ENCODE data around the gene SBK2. TPM values are rescaled to one million over a fixed set of nuclear protein-coding genes. Genes with fewer than 3 reads are reported as not detected.
"Not testable (repeated sequence)": the region's sequence is repeated elsewhere in the genome, so short reads cannot be mapped to it uniquely, and the experiment has no call there.

SBK2 gene
- total RNA-seq, 1 donor from 2014 or later, result 1.0 TPM

- Histone ChIP-seq H3K4me1 (ENCODE audit: control insufficient read depth in 3 of 3, insufficient read depth in 3 of 3, low read length in 3 of 3) (peaks cover 12 to 20% (median 13%) of the 10 kb centered on the region in 3 donors), H3K4me3 (ENCODE audit: low read length in 3 of 3) (peak overlapping the region; percentile 85 to 87 (median 86)), H3K36me3 (ENCODE audit: control insufficient read depth in 3 of 3, insufficient read depth in 3 of 3, low read length in 3 of 3) (peaks cover 0 to 12% (median 6%) of the 10 kb centered on the region in 3 donors), H3K9ac (ENCODE audit: low read depth in 1 of 3, low read length in 3 of 3) (peak overlapping the region; percentile 90 to 94 (median 91)), H3K27ac (ENCODE audit: low read depth, low read length) (peak overlapping the region; percentile 95), H3K27me3 (ENCODE audit: control insufficient read depth in 3 of 3, insufficient read depth in 3 of 3, low read length in 3 of 3) (peaks cover 0 to 5% (median 3%) of the 10 kb centered on the region in 3 donors), H3K9me3 (ENCODE audit: control insufficient read depth in 3 of 3, low read length in 3 of 3) (no peaks in the 10 kb centered on the region)
Measured at GRCh38 chr19:55579766-55580621, 43.1 kb upstream of the SBK2 start.

GRCh38 chr19:55578761-55579747, 42.1 kb upstream of the SBK2 start:
- Histone ChIP-seq H3K27me3 (ENCODE audit: control insufficient read depth in 3 of 3, insufficient read depth in 3 of 3, low read length in 3 of 3) (no peaks in the 10 kb centered on the region), H3K4me1 (ENCODE audit: control insufficient read depth in 3 of 3, insufficient read depth in 3 of 3, low read length in 3 of 3) (peaks cover 12 to 20% (median 13%) of the 10 kb centered on the region in 3 donors), H3K27ac (ENCODE audit: low read depth, low read length) (peak overlapping the region; percentile 95), H3K9ac (ENCODE audit: low read depth in 1 of 3, low read length in 3 of 3) (peak overlapping the region; percentile 90 to 94 (median 91)), H3K9me3 (ENCODE audit: control insufficient read depth in 3 of 3, low read length in 3 of 3) (no peaks in the 10 kb centered on the region), H3K36me3 (ENCODE audit: control insufficient read depth in 3 of 3, insufficient read depth in 3 of 3, low read length in 3 of 3) (peaks cover 0 to 12% (median 6%) of the 10 kb centered on the region in 3 donors), H3K4me3 (ENCODE audit: low read length in 3 of 3) (peak overlapping the region; percentile 85 to 87 (median 86))

- H3K9me3 ChIP-seq (ENCODE audit: control insufficient read depth in 3 of 3, low read length in 3 of 3), result no peaks in the 10 kb centered on the region
Measured at GRCh38 chr19:55578031-55578760, 41.3 kb upstream of the SBK2 start.

GRCh38 chr19:55576746-55577145, 39.8 kb upstream of the SBK2 start:
- Histone ChIP-seq H3K4me1 (ENCODE audit: control insufficient read depth in 3 of 3, insufficient read depth in 3 of 3, low read length in 3 of 3) (peaks cover 12 to 16% (median 12%) of the 10 kb centered on the region in 3 donors), H3K36me3 (ENCODE audit: control insufficient read depth in 3 of 3, insufficient read depth in 3 of 3, low read length in 3 of 3) (peaks cover 0 to 12% (median 6%) of the 10 kb centered on the region in 3 donors), H3K9me3 (ENCODE audit: control insufficient read depth in 3 of 3, low read length in 3 of 3) (no peaks in the 10 kb centered on the region), H3K4me3 (ENCODE audit: low read length in 3 of 3) (no peak overlapping the region), H3K9ac (ENCODE audit: low read depth in 1 of 3, low read length in 3 of 3) (no peak overlapping the region), H3K27ac (ENCODE audit: low read depth, low read length) (no peak overlapping the region), H3K27me3 (ENCODE audit: control insufficient read depth in 3 of 3, insufficient read depth in 3 of 3, low read length in 3 of 3) (no peaks in the 10 kb centered on the region)

More at GRCh38 chr19:55578031-55578760, 41.3 kb upstream of the SBK2 start:
- H3K4me3 ChIP-seq (ENCODE audit: low read length in 3 of 3), result no peak overlapping the region
- H3K9ac ChIP-seq (ENCODE audit: low read depth in 1 of 3, low read length in 3 of 3), result no peak overlapping the region
- H3K27me3 ChIP-seq (ENCODE audit: control insufficient read depth in 3 of 3, insufficient read depth in 3 of 3, low read length in 3 of 3), result no peaks in the 10 kb centered on the region
- peaks cover 12 to 20% (median 13%) of the 10 kb centered on the region in 3 donors for H3K4me1 ChIP-seq (ENCODE audit: control insufficient read depth in 3 of 3, insufficient read depth in 3 of 3, low read length in 3 of 3)
- H3K27ac ChIP-seq (ENCODE audit: low read depth, low read length), result no peak overlapping the region
- H3K36me3 ChIP-seq (ENCODE audit: control insufficient read depth in 3 of 3, insufficient read depth in 3 of 3, low read length in 3 of 3), result peaks cover 0 to 12% (median 6%) of the 10 kb centered on the region in 3 donors

GRCh38 chr19:55573929-55574328, 37.0 kb upstream of the SBK2 start:
- not testable (repeated sequence) for H3K27me3 ChIP-seq (ENCODE audit: control insufficient read depth in 3 of 3, insufficient read depth in 3 of 3, low read length in 3 of 3); H3K9ac ChIP-seq (ENCODE audit: low read depth in 1 of 3, low read length in 3 of 3); H3K4me1 ChIP-seq (ENCODE audit: control insufficient read depth in 3 of 3, insufficient read depth in 3 of 3, low read length in 3 of 3); H3K27ac ChIP-seq (ENCODE audit: low read depth, low read length); H3K4me3 ChIP-seq (ENCODE audit: low read length in 3 of 3); H3K9me3 ChIP-seq (ENCODE audit: control insufficient read depth in 3 of 3, low read length in 3 of 3)
- peaks cover 0 to 12% (median 6%) of the 10 kb centered on the region in 3 donors for H3K36me3 ChIP-seq (ENCODE audit: control insufficient read depth in 3 of 3, insufficient read depth in 3 of 3, low read length in 3 of 3)

- H3K27ac ChIP-seq (ENCODE audit: low read depth, low read length); H3K9me3 ChIP-seq (ENCODE audit: control insufficient read depth in 3 of 3, low read length in 3 of 3); H3K4me3 ChIP-seq (ENCODE audit: low read length in 3 of 3); H3K27me3 ChIP-seq (ENCODE audit: control insufficient read depth in 3 of 3, insufficient read depth in 3 of 3, low read length in 3 of 3); H3K9ac ChIP-seq (ENCODE audit: low read depth in 1 of 3, low read length in 3 of 3); H3K4me1 ChIP-seq (ENCODE audit: control insufficient read depth in 3 of 3, insufficient read depth in 3 of 3, low read length in 3 of 3); H3K36me3 ChIP-seq (ENCODE audit: control insufficient read depth in 3 of 3, insufficient read depth in 3 of 3, low read length in 3 of 3): not testable (repeated sequence)
Measured at GRCh38 chr19:55569477-55569876, 32.5 kb upstream of the SBK2 start.

- H3K27me3 ChIP-seq (ENCODE audit: control insufficient read depth in 3 of 3, insufficient read depth in 3 of 3, low read length in 3 of 3), result no peaks in the 10 kb centered on the region
- H3K36me3 ChIP-seq (ENCODE audit: control insufficient read depth in 3 of 3, insufficient read depth in 3 of 3, low read length in 3 of 3), result no peaks in the 10 kb centered on the region
- no peak overlapping the region for H3K9ac ChIP-seq (ENCODE audit: low read depth in 1 of 3, low read length in 3 of 3)
- H3K4me1 ChIP-seq (ENCODE audit: control insufficient read depth in 3 of 3, insufficient read depth in 3 of 3, low read length in 3 of 3), result peaks cover 6 to 10% (median 9%) of the 10 kb centered on the region in 3 donors
- H3K27ac ChIP-seq (ENCODE audit: low read depth, low read length), result no peak overlapping the region
- no peaks in the 10 kb centered on the region for H3K9me3 ChIP-seq (ENCODE audit: control insufficient read depth in 3 of 3, low read length in 3 of 3)
- H3K4me3 ChIP-seq (ENCODE audit: low read length in 3 of 3), result no peak overlapping the region
Measured at GRCh38 chr19:55567708-55568328, 30.9 kb upstream of the SBK2 start.

- Histone ChIP-seq H3K27me3 (ENCODE audit: control insufficient read depth in 3 of 3, insufficient read depth in 3 of 3, low read length in 3 of 3) (no peaks in the 10 kb centered on the region), H3K4me1 (ENCODE audit: control insufficient read depth in 3 of 3, insufficient read depth in 3 of 3, low read length in 3 of 3) (peaks cover 6 to 11% (median 10%) of the 10 kb centered on the region in 3 donors), H3K9ac (ENCODE audit: low read depth in 1 of 3, low read length in 3 of 3) (peak overlapping the region in 1 of 3 donors; percentile 47), H3K9me3 (ENCODE audit: control insufficient read depth in 3 of 3, low read length in 3 of 3) (no peaks in the 10 kb centered on the region), H3K27ac (ENCODE audit: low read depth, low read length) (no peak overlapping the region), H3K4me3 (ENCODE audit: low read length in 3 of 3) (no peak overlapping the region), H3K36me3 (ENCODE audit: control insufficient read depth in 3 of 3, insufficient read depth in 3 of 3, low read length in 3 of 3) (no peaks in the 10 kb centered on the region)
Measured at GRCh38 chr19:55566823-55567222, 29.9 kb upstream of the SBK2 start.

GRCh38 chr19:55563261-55563690, 26.3 kb upstream of the SBK2 start:
- Histone ChIP-seq H3K27me3 (ENCODE audit: control insufficient read depth in 3 of 3, insufficient read depth in 3 of 3, low read length in 3 of 3) (no peaks in the 10 kb centered on the region), H3K36me3 (ENCODE audit: control insufficient read depth in 3 of 3, insufficient read depth in 3 of 3, low read length in 3 of 3) (no peaks in the 10 kb centered on the region), H3K27ac (ENCODE audit: low read depth, low read length) (peak overlapping the region; percentile 90), H3K4me1 (ENCODE audit: control insufficient read depth in 3 of 3, insufficient read depth in 3 of 3, low read length in 3 of 3) (peaks cover 6 to 14% (median 10%) of the 10 kb centered on the region in 3 donors), H3K9me3 (ENCODE audit: control insufficient read depth in 3 of 3, low read length in 3 of 3) (no peaks in the 10 kb centered on the region), H3K9ac (ENCODE audit: low read depth in 1 of 3, low read length in 3 of 3) (peak overlapping the region; percentile 51 to 87 (median 64)), H3K4me3 (ENCODE audit: low read length in 3 of 3) (peak overlapping the region in 1 of 3 donors; percentile 45)

All from skeletal muscle tissue (tissue), 4 donors.